Right atrium auricular region (tissue), 2 donors: ENCODE results near the gene GRM8. TPM values are rescaled to one million over a fixed set of nuclear protein-coding genes. Genes with fewer than 3 reads are reported as not detected.

Source experiments
- DNase-seq: peaks from one replicate; pipeline ENCODE4 v3.0.0-alpha.2; 2019; ENCODE audit warnings: low spot score
- H3K27ac ChIP-seq, 2 donors: fragments of 200-600 bp; sonication (generic); 1 replicate in 1 of 2; 2 replicates in 1 of 2; pipeline ENCODE4 v1.5.1; 2016 to 2019
- H3K27me3 ChIP-seq, 2 donors: fragments of 200-600 bp; sonication (generic); one replicate each; pipeline versions ENCODE4 v1.5.1 to v1.6.0; 2017 to 2019
- H3K36me3 ChIP-seq: fragments of 200-600 bp; sonication (generic); one replicate; pipeline ENCODE4 v1.5.1; 2016
- H3K4me1 ChIP-seq, 2 donors: fragments of 200-600 bp; sonication (generic); one replicate each; pipeline versions ENCODE4 v1.5.1 to v1.6.0; 2017 to 2019
- H3K4me3 ChIP-seq, 2 donors: fragments of 200-600 bp; sonication (generic); 1 replicate in 1 of 2; 2 replicates in 1 of 2; pipeline ENCODE4 v1.5.1; 2017 to 2019; ENCODE audit warnings: mild to moderate bottlenecking in 1 of 2, moderate library complexity in 1 of 2
- H3K9me3 ChIP-seq, 2 donors: fragments of 200-600 bp; sonication (generic); one replicate each; pipeline ENCODE4 v1.5.1; 2019
- CTCF ChIP-seq, 2 donors: fragments of 200-600 bp; sonication (generic); IDR thresholded peaks; one replicate each; pipeline ENCODE4 v1.5.1; 2019; ENCODE audit warnings: antibody characterized with exemption in 2 of 2
- microRNA counts, 2 donors: library from miRNA; unstranded; fragments of <30 nt; microRNA quantifications; one replicate each; lab custom pipeline; 2016 to 2017
- microRNA-seq, 2 donors: library from miRNA; unstranded; fragments of <30 nt; microRNA quantifications; one replicate each; pipeline ENCODE4, GENCODE V29; 2016 to 2017; ENCODE audit warnings: borderline number of aligned reads in 2 of 2, borderline replicate concordance in 1 of 2
- total RNA-seq, 2 donors: library from RNA; depleted of rRNA; stranded (reverse); fragments of >200 nt; gene quantifications; one replicate each; pipeline ENCODE4 v1.1.0, GENCODE V29; 2016

Gene GRM8
- total RNA-seq, 2 donors from 2014 or later: not detected

DNA sequence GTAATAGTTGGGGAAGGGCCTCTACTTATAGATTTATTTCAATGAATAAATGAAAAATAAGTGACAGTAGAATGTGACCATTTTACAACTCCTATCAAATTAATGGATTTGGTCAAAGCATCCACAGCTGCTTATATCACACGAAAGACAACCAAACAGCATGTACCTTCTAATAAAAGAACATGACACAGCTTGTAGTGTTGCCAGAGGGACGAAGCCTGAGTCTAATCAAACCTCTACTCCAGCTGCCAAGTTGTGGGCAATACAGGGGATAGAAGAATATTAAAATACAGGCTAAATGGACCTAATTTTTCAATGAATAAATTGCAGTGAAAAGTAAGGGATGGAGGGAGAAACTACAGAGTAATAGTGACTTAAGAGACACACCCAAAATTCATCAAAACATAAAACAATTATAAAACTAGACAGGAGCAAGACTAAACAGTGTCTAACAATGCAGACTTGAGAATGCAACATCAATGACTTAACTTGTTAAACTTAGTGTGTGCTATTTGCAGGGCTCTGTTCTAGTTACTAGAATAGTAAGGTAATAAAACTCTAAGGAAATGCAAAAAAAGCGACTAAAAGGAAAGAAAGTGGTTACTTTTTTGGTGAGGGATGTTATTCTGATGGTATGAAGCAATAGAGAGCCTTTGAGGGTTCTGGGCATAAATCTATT lies 853.8 kb downstream of the GRM8 start:
- H3K27me3 ChIP-seq: no peaks in the 10 kb centered on the region
- H3K9me3 ChIP-seq: no peaks in the 10 kb centered on the region
- H3K4me3 ChIP-seq: no peak overlapping the region
- no peak for TF ChIP-seq CTCF (IDR thresholded peaks at IDR 0.05)
- H3K36me3 ChIP-seq: no peaks in the 10 kb centered on the region
- H3K27ac ChIP-seq: no peak overlapping the region
- no peak for DNase-seq
- H3K4me1 ChIP-seq: no peaks in the 10 kb centered on the region

- no peaks in the 10 kb centered on the region for H3K36me3 ChIP-seq
- no peak for TF ChIP-seq CTCF (IDR thresholded peaks at IDR 0.05)
- H3K27ac ChIP-seq: no peak overlapping the region
- no peaks in the 10 kb centered on the region for H3K27me3 ChIP-seq
- H3K4me3 ChIP-seq: no peak overlapping the region
- no peaks in the 10 kb centered on the region for H3K9me3 ChIP-seq
- DNase-seq: no peak
- H3K4me1 ChIP-seq: no peaks in the 10 kb centered on the region
Observed at GRCh38 chr7:126398285-126398684, 854.5 kb downstream of the GRM8 start.

DNA sequence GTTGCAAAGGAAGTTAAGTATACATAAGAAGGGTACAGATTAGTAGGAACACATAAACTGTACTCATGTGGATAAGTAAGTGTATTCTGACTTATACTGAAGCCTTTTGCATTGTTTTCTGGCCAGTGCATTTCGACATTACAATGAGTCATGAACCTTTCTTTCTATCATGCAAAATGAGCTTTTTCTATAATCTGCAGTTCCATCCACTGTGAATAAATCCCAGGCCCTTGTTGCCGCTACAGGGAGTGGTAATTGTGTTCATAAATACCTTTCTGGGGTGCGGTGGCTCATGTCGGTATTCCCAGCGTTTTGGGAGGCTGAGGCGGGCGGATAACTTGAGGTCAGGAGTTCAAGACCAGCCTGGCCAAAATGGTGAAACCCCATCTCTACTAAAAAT lies 858.3 kb downstream of the GRM8 start:
- H3K4me3 ChIP-seq: no peak overlapping the region
- no peak for DNase-seq
- H3K27ac ChIP-seq: no peak overlapping the region
- no peak for TF ChIP-seq CTCF (IDR thresholded peaks at IDR 0.05)
- no peaks in the 10 kb centered on the region for H3K4me1 ChIP-seq
- no peaks in the 10 kb centered on the region for H3K27me3 ChIP-seq
- H3K9me3 ChIP-seq: no peaks in the 10 kb centered on the region
- H3K36me3 ChIP-seq: no peaks in the 10 kb centered on the region

MicroRNA genes within 50 kb of the gene (microRNA counts, 767-probe panel; counts per million panel counts)
- 0 to 31.0 counts per million in 2 donors for microRNA hsa-miR-592 (lab: Ali Mortazavi, UCI)

Small RNAs within 50 kb of the gene (microRNA-seq; reads per million reads assigned to microRNA genes)
- 0 to 0.71 reads per million in 2 donors for gene MIR592

Other genes with a start within 250 kb of the GRM8 start
- 10 to 100 TPM; 23.3 to 24.9 TPM for gene ZNF800, start 139.8 kb upstream of the GRM8 start, total RNA-seq